Mesenchymal stem cell (in vitro differentiated cells and primary cell): ENCODE measurements around the gene AKT2. TPM values are rescaled to one million over a fixed set of nuclear protein-coding genes. Genes with fewer than 3 reads are reported as not detected.

ENCODE experiments used
- small RNA-seq: library from polyadenylated mRNA; stranded (forward); fragments of <200 nt; extraction: miRNeasy Mini kit (QIAGEN cat#:217004); gene quantifications from one replicate; pipeline ENCODE3, GENCODE V24; 2013; ENCODE audit warnings: low read depth

The AKT2 gene

Small RNA genes lying within 50 kb of the gene (small RNA-seq; reads per million reads assigned to genes)
- gene MIR641 (87.7 reads per million, percentile 92 among the genes with 10 or more reads in this experiment), gene RNU6-945P (not detected)
